ENCODE results near the gene PRRG4. TPM values are rescaled to one million over a fixed set of nuclear protein-coding genes. Genes with fewer than 3 reads are reported as not detected.
"Not testable (repeated sequence)": the region's sequence is repeated elsewhere in the genome, so short reads cannot be mapped to it uniquely, and the experiment has no call there.

Gene PRRG4
- polyA plus RNA-seq, 3 donors, result 6.0 to 6.3 (median 6.2) TPM

- peak in 1 of 3 donors; percentile 27 for DNase-seq (ENCODE audit: low read depth in 3 of 3, low spot score in 2 of 3)
Observed at GRCh38 chr11:32829157-32829679, 509 bp upstream of the PRRG4 start.

- no peak for DNase-seq (ENCODE audit: low read depth in 3 of 3, low spot score in 2 of 3)
Observed at GRCh38 chr11:32830413-32830738, 649 bp downstream of the PRRG4 start.

- peak in 2 of 3 donors; percentile 5 to 8 for DNase-seq (ENCODE audit: low read depth in 3 of 3, low spot score in 2 of 3)
Observed at GRCh38 chr11:32830796-32831195, 1.1 kb downstream of the PRRG4 start.

GRCh38 chr11:32831221-32831620 is 1.5 kb downstream of the PRRG4 start:
- no peak for DNase-seq (ENCODE audit: low read depth in 3 of 3, low spot score in 2 of 3)

GRCh38 chr11:32833921-32834320 is 4.2 kb downstream of the PRRG4 start:
- DNase-seq (ENCODE audit: low read depth in 3 of 3, low spot score in 2 of 3), result no peak

- no peak for DNase-seq (ENCODE audit: low read depth in 3 of 3, low spot score in 2 of 3)
Observed at GRCh38 chr11:32836946-32837345, 7.2 kb downstream of the PRRG4 start.

- no peak for DNase-seq (ENCODE audit: low read depth in 3 of 3, low spot score in 2 of 3)
Observed at GRCh38 chr11:32838505-32839274, 9.0 kb downstream of the PRRG4 start.

- no peak for DNase-seq (ENCODE audit: low read depth in 3 of 3, low spot score in 2 of 3)
Observed at GRCh38 chr11:32839308-32839707, 9.6 kb downstream of the PRRG4 start.

- no peak for DNase-seq (ENCODE audit: low read depth in 3 of 3, low spot score in 2 of 3)
Observed at GRCh38 chr11:32840587-32840986, 10.9 kb downstream of the PRRG4 start.

- DNase-seq (ENCODE audit: low read depth in 3 of 3, low spot score in 2 of 3), result no peak
Observed at GRCh38 chr11:32843544-32843943, 13.8 kb downstream of the PRRG4 start.

GRCh38 chr11:32847511-32847910 is 17.8 kb downstream of the PRRG4 start:
- DNase-seq (ENCODE audit: low read depth in 3 of 3, low spot score in 2 of 3), result no peak

- DNase-seq (ENCODE audit: low read depth in 3 of 3, low spot score in 2 of 3), result no peak
Observed at GRCh38 chr11:32849761-32850160, 20.0 kb downstream of the PRRG4 start.

GRCh38 chr11:32851251-32851650 is 21.5 kb downstream of the PRRG4 start:
- DNase-seq (ENCODE audit: low read depth in 3 of 3, low spot score in 2 of 3), result no peak

- no peak for DNase-seq (ENCODE audit: low read depth in 3 of 3, low spot score in 2 of 3)
Observed at GRCh38 chr11:32852207-32852606, 22.5 kb downstream of the PRRG4 start.

GRCh38 chr11:32855601-32856000 is 25.9 kb downstream of the PRRG4 start:
- no peak for DNase-seq (ENCODE audit: low read depth in 3 of 3, low spot score in 2 of 3)

GRCh38 chr11:32858731-32859130 is 29.0 kb downstream of the PRRG4 start:
- no peak for DNase-seq (ENCODE audit: low read depth in 3 of 3, low spot score in 2 of 3)

GRCh38 chr11:32861850-32862577 is 32.3 kb downstream of the PRRG4 start:
- no peak for DNase-seq (ENCODE audit: low read depth in 3 of 3, low spot score in 2 of 3)

GRCh38 chr11:32864555-32864954 is 34.8 kb downstream of the PRRG4 start:
- DNase-seq (ENCODE audit: low read depth in 3 of 3, low spot score in 2 of 3), result no peak

GRCh38 chr11:32868752-32869151 is 39.0 kb downstream of the PRRG4 start:
- DNase-seq (ENCODE audit: low read depth in 3 of 3, low spot score in 2 of 3), result not testable (repeated sequence)

GRCh38 chr11:32870676-32871075 is 40.9 kb downstream of the PRRG4 start:
- DNase-seq (ENCODE audit: low read depth in 3 of 3, low spot score in 2 of 3), result no peak

- no peak for DNase-seq (ENCODE audit: low read depth in 3 of 3, low spot score in 2 of 3)
Observed at GRCh38 chr11:32874132-32874531, 44.4 kb downstream of the PRRG4 start.

GRCh38 chr11:32881286-32881685 is 51.6 kb downstream of the PRRG4 start:
- no peak for DNase-seq (ENCODE audit: low read depth in 3 of 3, low spot score in 2 of 3)

Measured in right renal cortex interstitium (tissue), 3 donors.